HEK293 (cell line): ENCODE results near the gene EPM2A.

Source experiments
- CTCF ChIA-PET: fragments of 350-600 bp; formaldehyde crosslinking; extraction: SDS; loops from one replicate; lab custom pipeline; 2021; ENCODE audit warnings: antibody characterized with exemption; lab: Yijun Ruan, JAX
- POLR2A ChIA-PET: fragments of 300-600 bp; formaldehyde crosslinking; extraction: SDS; loops from one replicate; lab custom pipeline; 2020; ENCODE audit warnings: antibody characterized with exemption, inconsistent platforms; lab: Yijun Ruan, JAX
- H3K27ac ChIP-seq: fragments of 200-500 bp; sonication (Bioruptor generic); 2 replicates; pipeline ENCODE4 v1.5.1; 2014; ENCODE audit warnings: low read depth, low read length, control low read depth, inconsistent platforms; ENCODE audit errors: extremely low read depth
- H3K36me3 ChIP-seq, 2 experiments: fragments of 200-500 bp in 1 of 2; sonication (Bioruptor generic) in 1 of 2; 1 replicate in 1 of 2; 2 replicates in 1 of 2; pipeline ENCODE4 v1.5.1; 2014 to 2017; ENCODE audit warnings: inconsistent platforms in 2 of 2, low read length in 2 of 2; ENCODE audit not compliant: control insufficient read depth in 2 of 2, insufficient read depth in 1 of 2
- H3K4me1 ChIP-seq: fragments of 200-500 bp; sonication (Bioruptor generic); 2 replicates; pipeline ENCODE4 v1.5.1; 2014; ENCODE audit warnings: mild to moderate bottlenecking, low read length, inconsistent platforms; ENCODE audit not compliant: control insufficient read depth, insufficient read depth
- H3K4me3 ChIP-seq: 2 replicates; pipeline ENCODE4 v1.5.1; 2011; ENCODE audit warnings: low read depth, mild to moderate bottlenecking, control low read depth, low read length, moderate library complexity
- H3K9me3 ChIP-seq: fragments of 200-500 bp; sonication (Bioruptor generic); 2 replicates; pipeline ENCODE4 v1.5.1; 2014; ENCODE audit warnings: low read depth, low read length, inconsistent platforms; ENCODE audit not compliant: control insufficient read depth, insufficient read depth
- ATF2 ChIP-seq: fragments of 450-650 bp; formaldehyde crosslinking; IDR thresholded peaks from 2 replicates; pipeline ENCODE4 v1.5.1; 2016; ENCODE audit warnings: missing biosample characterization, missing genetic modification characterization, low read depth
- EGR2 ChIP-seq: fragments of 450-650 bp; formaldehyde crosslinking; IDR thresholded peaks from 2 replicates; pipeline ENCODE4 v1.5.1; 2016; ENCODE audit warnings: low read depth, missing biosample characterization, missing genetic modification characterization
- GLIS1 ChIP-seq: fragments of 450-650 bp; formaldehyde crosslinking; IDR thresholded peaks from 2 replicates; pipeline ENCODE4 v1.5.1; 2016; ENCODE audit warnings: missing biosample characterization, missing genetic modification characterization
- HOXA7 ChIP-seq: sonication (generic); formaldehyde crosslinking; IDR thresholded peaks from 2 replicates; pipeline ENCODE4 v1.8.1; 2022; ENCODE audit warnings: missing genetic modification reagents, borderline replicate concordance
- SCRT2 ChIP-seq: fragments of 450-650 bp; formaldehyde crosslinking; IDR thresholded peaks from 2 replicates; pipeline ENCODE4 v1.5.1; 2016; ENCODE audit warnings: missing biosample characterization, missing genetic modification characterization
- YY2 ChIP-seq: fragments of 450-650 bp; formaldehyde crosslinking; IDR thresholded peaks from 2 replicates; pipeline ENCODE4 v1.5.1; 2016; ENCODE audit warnings: missing biosample characterization, missing genetic modification characterization
- ZNF2 ChIP-seq: fragments of 450-650 bp; formaldehyde crosslinking; IDR thresholded peaks from 2 replicates; pipeline ENCODE4 v1.5.1; 2016; ENCODE audit warnings: missing biosample characterization, missing genetic modification characterization
- ZNF211 ChIP-seq: fragments of 450-650 bp; formaldehyde crosslinking; IDR thresholded peaks from 2 replicates; pipeline ENCODE4 v1.5.1; 2016; ENCODE audit warnings: low read depth, missing biosample characterization, missing genetic modification characterization
- ZNF248 ChIP-seq: fragments of 450-650 bp; formaldehyde crosslinking; IDR thresholded peaks from 2 replicates; pipeline ENCODE4 v1.5.1; 2017; ENCODE audit warnings: missing biosample characterization, missing genetic modification characterization
- ZNF266 ChIP-seq: fragments of 450-650 bp; formaldehyde crosslinking; IDR thresholded peaks from 2 replicates; pipeline ENCODE4 v1.5.1; 2016; ENCODE audit warnings: missing biosample characterization, missing genetic modification characterization, low read depth
- ZNF302 ChIP-seq: fragments of 450-650 bp; formaldehyde crosslinking; IDR thresholded peaks from 2 replicates; pipeline ENCODE4 v1.5.1; 2016; ENCODE audit warnings: missing biosample characterization, missing genetic modification characterization, low read depth
- ZNF341 ChIP-seq: fragments of 450-650 bp; formaldehyde crosslinking; IDR thresholded peaks from 2 replicates; pipeline ENCODE4; 2016; ENCODE audit warnings: low read depth, missing biosample characterization, missing genetic modification characterization
- ZNF37A ChIP-seq: fragments of 450-650 bp; IDR thresholded peaks from 2 replicates; pipeline ENCODE4 v1.5.1; 2018; ENCODE audit warnings: missing biosample characterization, missing genetic modification characterization
- ZNF391 ChIP-seq: fragments of 450-650 bp; formaldehyde crosslinking; IDR thresholded peaks from 2 replicates; pipeline ENCODE4 v1.5.1; 2016; ENCODE audit warnings: low read depth, missing biosample characterization, missing genetic modification characterization, borderline replicate concordance
- ZNF501 ChIP-seq: fragments of 450-650 bp; formaldehyde crosslinking; IDR thresholded peaks from 2 replicates; pipeline ENCODE4 v1.5.1; 2016; ENCODE audit warnings: missing biosample characterization, missing genetic modification characterization
- ZNF548 ChIP-seq: fragments of 450-650 bp; formaldehyde crosslinking; IDR thresholded peaks from 2 replicates; pipeline ENCODE4 v1.5.1; 2016; ENCODE audit warnings: missing biosample characterization, missing genetic modification characterization
- ZNF560 ChIP-seq: fragments of 450-650 bp; formaldehyde crosslinking; IDR thresholded peaks from 2 replicates; pipeline ENCODE4 v1.5.1; 2017; ENCODE audit warnings: missing biosample characterization, missing genetic modification characterization, borderline replicate concordance
- TF ChIP-seq, protein P1 (sequence below): fragments of 450-650 bp; formaldehyde crosslinking; IDR thresholded peaks from 2 replicates; pipeline ENCODE4 v1.5.1; 2016; ENCODE audit warnings: missing biosample characterization, missing genetic modification characterization
- TF ChIP-seq, protein P2 (sequence below): fragments of 450-650 bp; formaldehyde crosslinking; IDR thresholded peaks from 2 replicates; pipeline ENCODE4 v1.5.1; 2016; ENCODE audit warnings: missing biosample characterization, missing genetic modification characterization
- TF ChIP-seq, protein P3 (sequence below): fragments of 450-650 bp; formaldehyde crosslinking; IDR thresholded peaks from 2 replicates; pipeline ENCODE4 v1.5.1; 2016; ENCODE audit warnings: missing biosample characterization, missing genetic modification characterization
- TF ChIP-seq, protein P4 (sequence below): fragments of 450-650 bp; formaldehyde crosslinking; IDR thresholded peaks from 2 replicates; pipeline ENCODE4 v1.5.1; 2016; ENCODE audit warnings: missing biosample characterization, missing genetic modification characterization
- TF ChIP-seq, protein P5 (sequence below): fragments of 450-650 bp; formaldehyde crosslinking; IDR thresholded peaks from 2 replicates; pipeline ENCODE4 v1.5.1; 2017; ENCODE audit warnings: missing biosample characterization, missing genetic modification characterization

EPM2A gene

DNA sequence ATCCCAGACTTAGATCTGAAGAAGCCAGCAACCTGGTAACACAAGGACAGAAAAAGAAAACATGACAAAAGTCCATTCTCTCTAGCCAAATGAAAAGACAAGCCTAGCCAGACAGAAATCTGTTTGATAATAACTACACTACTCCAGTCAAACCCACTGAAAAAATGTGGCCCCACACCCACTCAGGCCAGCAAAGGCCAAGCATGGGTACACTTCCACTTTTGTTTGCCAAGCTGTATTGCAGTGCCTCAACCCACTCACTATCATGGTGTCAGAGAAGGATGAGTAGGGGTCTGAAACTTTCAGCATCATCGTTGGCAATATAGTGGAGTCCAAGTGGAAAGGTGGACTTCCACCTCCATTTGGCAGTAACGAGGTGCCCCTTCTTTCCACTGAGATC is 45.8 kb downstream of the EPM2A start:
- H3K4me3 ChIP-seq, result no peak overlapping the region
- TF ChIP-seq ZNF341 (tag by site-specific recombination), result no peak
- TF ChIP-seq, protein P1, sequence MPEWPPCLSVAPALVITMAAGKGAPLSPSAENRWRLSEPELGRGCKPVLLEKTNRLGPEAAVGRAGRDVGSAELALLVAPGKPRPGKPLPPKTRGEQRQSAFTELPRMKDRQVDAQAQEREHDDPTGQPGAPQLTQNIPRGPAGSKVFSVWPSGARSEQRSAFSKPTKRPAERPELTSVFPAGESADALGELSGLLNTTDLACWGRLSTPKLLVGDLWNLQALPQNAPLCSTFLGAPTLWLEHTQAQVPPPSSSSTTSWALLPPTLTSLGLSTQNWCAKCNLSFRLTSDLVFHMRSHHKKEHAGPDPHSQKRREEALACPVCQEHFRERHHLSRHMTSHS (tag by site-specific recombination), result no peak
- TF ChIP-seq GLIS1, result no peak
- no peak for TF ChIP-seq ZNF211 (tag by site-specific recombination)
- no peak for TF ChIP-seq ATF2 (tag by site-specific recombination)
- TF ChIP-seq ZNF548 (tag by site-specific recombination), result no peak
- TF ChIP-seq SCRT2 (tag by site-specific recombination), result no peak

DNA sequence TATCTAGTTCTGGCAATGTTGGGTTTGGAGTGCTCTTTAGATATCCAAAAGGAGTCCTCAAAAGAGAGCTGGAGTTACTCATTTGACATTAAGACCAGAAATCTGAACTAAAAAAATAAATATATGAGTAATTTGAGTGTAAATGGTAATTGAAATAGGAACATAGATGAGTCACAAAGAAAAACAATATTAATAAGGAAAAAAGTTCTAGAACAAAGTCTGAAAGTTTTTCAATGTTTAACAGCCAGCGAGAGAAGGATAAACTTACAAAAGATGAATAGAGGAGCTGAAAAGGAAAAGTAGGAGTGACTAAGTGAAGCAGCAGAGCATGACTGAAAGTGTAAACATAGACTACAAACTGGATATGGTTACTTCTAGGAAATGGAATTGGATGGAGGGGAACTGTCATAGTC is 46.8 kb downstream of the EPM2A start:
- no peak overlapping the region for H3K27ac ChIP-seq
- ChIA-PET CTCF (interaction anchor here (0.9 kb wide), 1 partner anchor 15 kb away, joined by 3 read pairs; no protein-coding TSS in a partner anchor), POLR2A (no interaction called here)

More for the DNA sequence above, 45.8 kb downstream of the EPM2A start:
- Histone ChIP-seq H3K36me3 (no peaks in the 10 kb centered on the region), H3K27ac (no peak overlapping the region), H3K4me1 (no peaks in the 10 kb centered on the region), H3K9me3 (no peaks in the 10 kb centered on the region)
- POLR2A ChIA-PET, result no interaction called here
- CTCF ChIA-PET, result no interaction called here

GRCh38 chr6:145685932-145686331 is 49.4 kb downstream of the EPM2A start:
- H3K4me3 ChIP-seq, result no peak overlapping the region
- H3K4me1 ChIP-seq, result no peaks in the 10 kb centered on the region
- ChIA-PET CTCF (interaction anchor here (0.6 to 1.9 kb wide), 3 partner anchors 16 to 1101 kb away, joined by 3 to 10 read pairs (median 3); no protein-coding TSS in a partner anchor), POLR2A (no interaction called here)
- no peak overlapping the region for H3K27ac ChIP-seq
- H3K36me3 ChIP-seq, result no peaks in the 10 kb centered on the region; a peak in 1 of 3 replicates
- H3K9me3 ChIP-seq, result no peaks in the 10 kb centered on the region
- TF ChIP-seq ZNF248 (tag by site-specific recombination) (no peak), ZNF391 (no peak), ZNF37A (tag by site-specific recombination) (no peak), ZNF302 (tag by site-specific recombination) (no peak), ZNF2 (tag by site-specific recombination) (no peak), ZNF501 (tag by site-specific recombination) (no peak), ZNF211 (tag by site-specific recombination) (no peak), ZNF560 (tag by site-specific recombination) (no peak), HOXA7 (CRISPR knock-in tag) (no peak), ZNF266 (tag by site-specific recombination) (no peak), EGR2 (tag by site-specific recombination) (no peak), YY2 (no peak)
- TF ChIP-seq, protein P2, sequence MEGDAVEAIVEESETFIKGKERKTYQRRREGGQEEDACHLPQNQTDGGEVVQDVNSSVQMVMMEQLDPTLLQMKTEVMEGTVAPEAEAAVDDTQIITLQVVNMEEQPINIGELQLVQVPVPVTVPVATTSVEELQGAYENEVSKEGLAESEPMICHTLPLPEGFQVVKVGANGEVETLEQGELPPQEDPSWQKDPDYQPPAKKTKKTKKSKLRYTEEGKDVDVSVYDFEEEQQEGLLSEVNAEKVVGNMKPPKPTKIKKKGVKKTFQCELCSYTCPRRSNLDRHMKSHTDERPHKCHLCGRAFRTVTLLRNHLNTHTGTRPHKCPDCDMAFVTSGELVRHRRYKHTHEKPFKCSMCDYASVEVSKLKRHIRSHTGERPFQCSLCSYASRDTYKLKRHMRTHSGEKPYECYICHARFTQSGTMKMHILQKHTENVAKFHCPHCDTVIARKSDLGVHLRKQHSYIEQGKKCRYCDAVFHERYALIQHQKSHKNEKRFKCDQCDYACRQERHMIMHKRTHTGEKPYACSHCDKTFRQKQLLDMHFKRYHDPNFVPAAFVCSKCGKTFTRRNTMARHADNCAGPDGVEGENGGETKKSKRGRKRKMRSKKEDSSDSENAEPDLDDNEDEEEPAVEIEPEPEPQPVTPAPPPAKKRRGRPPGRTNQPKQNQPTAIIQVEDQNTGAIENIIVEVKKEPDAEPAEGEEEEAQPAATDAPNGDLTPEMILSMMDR, result no peak
- TF ChIP-seq, protein P3, sequence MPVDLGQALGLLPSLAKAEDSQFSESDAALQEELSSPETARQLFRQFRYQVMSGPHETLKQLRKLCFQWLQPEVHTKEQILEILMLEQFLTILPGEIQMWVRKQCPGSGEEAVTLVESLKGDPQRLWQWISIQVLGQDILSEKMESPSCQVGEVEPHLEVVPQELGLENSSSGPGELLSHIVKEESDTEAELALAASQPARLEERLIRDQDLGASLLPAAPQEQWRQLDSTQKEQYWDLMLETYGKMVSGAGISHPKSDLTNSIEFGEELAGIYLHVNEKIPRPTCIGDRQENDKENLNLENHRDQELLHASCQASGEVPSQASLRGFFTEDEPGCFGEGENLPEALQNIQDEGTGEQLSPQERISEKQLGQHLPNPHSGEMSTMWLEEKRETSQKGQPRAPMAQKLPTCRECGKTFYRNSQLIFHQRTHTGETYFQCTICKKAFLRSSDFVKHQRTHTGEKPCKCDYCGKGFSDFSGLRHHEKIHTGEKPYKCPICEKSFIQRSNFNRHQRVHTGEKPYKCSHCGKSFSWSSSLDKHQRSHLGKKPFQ (tag by site-specific recombination), result no peak
- TF ChIP-seq, protein P4, sequence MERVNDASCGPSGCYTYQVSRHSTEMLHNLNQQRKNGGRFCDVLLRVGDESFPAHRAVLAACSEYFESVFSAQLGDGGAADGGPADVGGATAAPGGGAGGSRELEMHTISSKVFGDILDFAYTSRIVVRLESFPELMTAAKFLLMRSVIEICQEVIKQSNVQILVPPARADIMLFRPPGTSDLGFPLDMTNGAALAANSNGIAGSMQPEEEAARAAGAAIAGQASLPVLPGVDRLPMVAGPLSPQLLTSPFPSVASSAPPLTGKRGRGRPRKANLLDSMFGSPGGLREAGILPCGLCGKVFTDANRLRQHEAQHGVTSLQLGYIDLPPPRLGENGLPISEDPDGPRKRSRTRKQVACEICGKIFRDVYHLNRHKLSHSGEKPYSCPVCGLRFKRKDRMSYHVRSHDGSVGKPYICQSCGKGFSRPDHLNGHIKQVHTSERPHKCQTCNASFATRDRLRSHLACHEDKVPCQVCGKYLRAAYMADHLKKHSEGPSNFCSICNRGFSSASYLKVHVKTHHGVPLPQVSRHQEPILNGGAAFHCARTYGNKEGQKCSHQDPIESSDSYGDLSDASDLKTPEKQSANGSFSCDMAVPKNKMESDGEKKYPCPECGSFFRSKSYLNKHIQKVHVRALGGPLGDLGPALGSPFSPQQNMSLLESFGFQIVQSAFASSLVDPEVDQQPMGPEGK (tag by site-specific recombination), result no peak

More for the DNA sequence above, 46.8 kb downstream of the EPM2A start:
- Histone ChIP-seq H3K4me3 (no peak overlapping the region), H3K9me3 (no peaks in the 10 kb centered on the region), H3K36me3 (no peaks in the 10 kb centered on the region; a peak in 1 of 3 replicates), H3K4me1 (no peaks in the 10 kb centered on the region)
- TF ChIP-seq, protein P5, sequence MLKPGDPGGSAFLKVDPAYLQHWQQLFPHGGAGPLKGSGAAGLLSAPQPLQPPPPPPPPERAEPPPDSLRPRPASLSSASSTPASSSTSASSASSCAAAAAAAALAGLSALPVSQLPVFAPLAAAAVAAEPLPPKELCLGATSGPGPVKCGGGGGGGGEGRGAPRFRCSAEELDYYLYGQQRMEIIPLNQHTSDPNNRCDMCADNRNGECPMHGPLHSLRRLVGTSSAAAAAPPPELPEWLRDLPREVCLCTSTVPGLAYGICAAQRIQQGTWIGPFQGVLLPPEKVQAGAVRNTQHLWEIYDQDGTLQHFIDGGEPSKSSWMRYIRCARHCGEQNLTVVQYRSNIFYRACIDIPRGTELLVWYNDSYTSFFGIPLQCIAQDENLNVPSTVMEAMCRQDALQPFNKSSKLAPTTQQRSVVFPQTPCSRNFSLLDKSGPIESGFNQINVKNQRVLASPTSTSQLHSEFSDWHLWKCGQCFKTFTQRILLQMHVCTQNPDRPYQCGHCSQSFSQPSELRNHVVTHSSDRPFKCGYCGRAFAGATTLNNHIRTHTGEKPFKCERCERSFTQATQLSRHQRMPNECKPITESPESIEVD (tag by site-specific recombination), result peak; percentile 52
- TF ChIP-seq ZNF266 (tag by site-specific recombination), result no peak
